ENCODE measurements around the gene ITPR1.

Gene ITPR1

GRCh38 chr3:4511491-4512262 lies 18.5 kb downstream of the ITPR1 start:
- FAIRE-seq: no peak

GRCh38 chr3:4512895-4513616 lies 19.9 kb downstream of the ITPR1 start:
- no peak for FAIRE-seq

GRCh38 chr3:4514321-4514720 lies 21.2 kb downstream of the ITPR1 start:
- FAIRE-seq: no peak

- no peak for FAIRE-seq
Observed at GRCh38 chr3:4514916-4515315, 21.8 kb downstream of the ITPR1 start.

GRCh38 chr3:4515916-4516579 lies 22.9 kb downstream of the ITPR1 start:
- FAIRE-seq: no peak

GRCh38 chr3:4517093-4517492 lies 23.9 kb downstream of the ITPR1 start:
- no peak for FAIRE-seq

- FAIRE-seq: no peak
Observed at GRCh38 chr3:4517643-4518311, 24.6 kb downstream of the ITPR1 start.

- no peak for FAIRE-seq
Observed at GRCh38 chr3:4520033-4520816, 27.1 kb downstream of the ITPR1 start.

- no peak for FAIRE-seq
Observed at GRCh38 chr3:4522947-4523346, 29.8 kb downstream of the ITPR1 start.

- FAIRE-seq: no peak
Observed at GRCh38 chr3:4523710-4524698, 30.9 kb downstream of the ITPR1 start.

- no peak for FAIRE-seq
Observed at GRCh38 chr3:4525560-4526223, 32.5 kb downstream of the ITPR1 start.

- no peak for FAIRE-seq
Observed at GRCh38 chr3:4528320-4528719, 35.2 kb downstream of the ITPR1 start.

- no peak for FAIRE-seq
Observed at GRCh38 chr3:4528819-4529600, 35.9 kb downstream of the ITPR1 start.

- FAIRE-seq: no peak
Observed at GRCh38 chr3:4529876-4530588, 36.9 kb downstream of the ITPR1 start.

GRCh38 chr3:4531478-4532025 lies 38.4 kb downstream of the ITPR1 start:
- no peak for FAIRE-seq

- FAIRE-seq: no peak
Observed at GRCh38 chr3:4532535-4533112, 39.5 kb downstream of the ITPR1 start.

- FAIRE-seq: no peak
Observed at GRCh38 chr3:4533489-4534443, 40.6 kb downstream of the ITPR1 start.
